ENCODE results near the gene CCDC9.
A peak's percentile ranks its signal among the peaks of the same experiment; 100 is the strongest.

The CCDC9 gene

GRCh38 chr19:47253970-47254369 is 2.4 kb upstream of the CCDC9 start:
- Histone ChIP-seq H3K79me2 (ENCODE audit: low read length) (peaks cover 8% of the 10 kb centered on the region), H4K20me1 (ENCODE audit: insufficient read depth, low read length) (0 out of 2 replicates have a peak, but pooled peaks cover 4% of the 10 kb centered on the region), H3K4me1 (ENCODE audit: low read length) (peaks cover 8% of the 10 kb centered on the region), H3K9me3 (ENCODE audit: insufficient read depth, low read length) (no peaks in the 10 kb centered on the region), H3K4me3 (ENCODE audit: low read length) (no peak overlapping the region), H2AFZ (ENCODE audit: low read depth, low read length) (no peak overlapping the region), H3K27ac (ENCODE audit: low read length) (no peak overlapping the region), H3K27me3 (ENCODE audit: low read depth, low read length) (no peaks in the 10 kb centered on the region), H3K36me3 (replicated peaks; ENCODE audit: low read depth, low read length) (peaks cover 5% of the 10 kb centered on the region), H3K9ac (ENCODE audit: low read length) (no peak overlapping the region), H3K4me2 (ENCODE audit: low read length) (no peak overlapping the region)
- TF ChIP-seq EZH2phosphoT487 (IDR thresholded peaks at IDR 0.05; ENCODE audit: low read depth) (no peak), CTCF (IDR thresholded peaks at IDR 0.05; ENCODE audit: low read depth, low read length) (no peak)

GRCh38 chr19:47256693-47257410 is 527 bp downstream of the CCDC9 start:
- H3K9me3 ChIP-seq (ENCODE audit: insufficient read depth, low read length): no peaks in the 10 kb centered on the region
- peaks cover 8% of the 10 kb centered on the region for H3K4me1 ChIP-seq (ENCODE audit: low read length)
- H3K27ac ChIP-seq (ENCODE audit: low read length): peak overlapping the region; percentile 63
- TF ChIP-seq CTCF (IDR thresholded peaks at IDR 0.05; ENCODE audit: low read depth, low read length) (no peak), EZH2phosphoT487 (IDR thresholded peaks at IDR 0.05; ENCODE audit: low read depth) (no peak)
- no peaks in the 10 kb centered on the region for H3K27me3 ChIP-seq (ENCODE audit: low read depth, low read length)
- 0 out of 2 replicates have a peak, but pooled peaks cover 4% of the 10 kb centered on the region for H4K20me1 ChIP-seq (ENCODE audit: insufficient read depth, low read length)
- no peak overlapping the region for H2AFZ ChIP-seq (ENCODE audit: low read depth, low read length)
- peak overlapping the region; percentile 86 for H3K4me2 ChIP-seq (ENCODE audit: low read length)
- H3K36me3 ChIP-seq (replicated peaks; ENCODE audit: low read depth, low read length): peaks cover 13% of the 10 kb centered on the region
- peak overlapping the region; percentile 84 for H3K4me3 ChIP-seq (ENCODE audit: low read length)
- peaks cover 8% of the 10 kb centered on the region for H3K79me2 ChIP-seq (ENCODE audit: low read length)
- peak overlapping the region; percentile 83 for H3K9ac ChIP-seq (ENCODE audit: low read length)

GRCh38 chr19:47257411-47258169 is 1.3 kb downstream of the CCDC9 start:
- Histone ChIP-seq H3K9ac (ENCODE audit: low read length) (peak overlapping the region; percentile 67), H3K9me3 (ENCODE audit: insufficient read depth, low read length) (no peaks in the 10 kb centered on the region), H3K36me3 (replicated peaks; ENCODE audit: low read depth, low read length) (peaks cover 18% of the 10 kb centered on the region), H4K20me1 (ENCODE audit: insufficient read depth, low read length) (0 out of 2 replicates have a peak, but pooled peaks cover 4% of the 10 kb centered on the region), H3K4me1 (ENCODE audit: low read length) (peaks cover 8% of the 10 kb centered on the region), H3K27ac (ENCODE audit: low read length) (peak overlapping the region; percentile 44), H3K79me2 (ENCODE audit: low read length) (peaks cover 8% of the 10 kb centered on the region), H2AFZ (ENCODE audit: low read depth, low read length) (peak overlapping the region; percentile 24; the same call in 1 of the 2 replicates), H3K27me3 (ENCODE audit: low read depth, low read length) (no peaks in the 10 kb centered on the region), H3K4me2 (ENCODE audit: low read length) (peak overlapping the region; percentile 86), H3K4me3 (ENCODE audit: low read length) (peak overlapping the region; percentile 81)
- no peak for TF ChIP-seq EZH2phosphoT487 (IDR thresholded peaks at IDR 0.05; ENCODE audit: low read depth)
- no peak for TF ChIP-seq CTCF (IDR thresholded peaks at IDR 0.05; ENCODE audit: low read depth, low read length)

- Histone ChIP-seq H3K4me3 (ENCODE audit: low read length) (no peak overlapping the region), H3K9ac (ENCODE audit: low read length) (no peak overlapping the region), H3K79me2 (ENCODE audit: low read length) (peaks cover 8% of the 10 kb centered on the region), H3K36me3 (replicated peaks; ENCODE audit: low read depth, low read length) (peaks cover 19% of the 10 kb centered on the region), H4K20me1 (ENCODE audit: insufficient read depth, low read length) (0 out of 2 replicates have a peak, but pooled peaks cover 4% of the 10 kb centered on the region), H3K4me2 (ENCODE audit: low read length) (no peak overlapping the region), H3K4me1 (ENCODE audit: low read length) (peaks cover 8% of the 10 kb centered on the region), H2AFZ (ENCODE audit: low read depth, low read length) (no peak overlapping the region), H3K9me3 (ENCODE audit: insufficient read depth, low read length) (no peaks in the 10 kb centered on the region), H3K27me3 (ENCODE audit: low read depth, low read length) (no peaks in the 10 kb centered on the region), H3K27ac (ENCODE audit: low read length) (no peak overlapping the region)
- TF ChIP-seq EZH2phosphoT487 (IDR thresholded peaks at IDR 0.05; ENCODE audit: low read depth) (no peak), CTCF (IDR thresholded peaks at IDR 0.05; ENCODE audit: low read depth, low read length) (no peak)
These were observed 2.1 kb downstream of the CCDC9 start for GRCh38 chr19:47258434-47258833.

Data from OCI-LY3 (cell line).